Hepatocyte (in vitro differentiated cells): Measurements from ENCODE around the gene INPP5D. TPM values are rescaled to one million over a fixed set of nuclear protein-coding genes. Genes with fewer than 3 reads are reported as not detected.

Source experiments
- DNase-seq: peaks from one replicate; pipeline ENCODE4 v3.0.0-alpha.2; 2016; ENCODE audit warnings: low spot score
- H2AFZ ChIP-seq: fragments of 200-600 bp; sonication (generic); 2 replicates; pipeline ENCODE4 v1.6.0; 2016; ENCODE audit warnings: antibody characterized with exemption, mild to moderate bottlenecking
- H3K27ac ChIP-seq: fragments of 200-600 bp; sonication (generic); 2 replicates; pipeline ENCODE4 v1.5.1; 2016; ENCODE audit warnings: mild to moderate bottlenecking
- H3K27me3 ChIP-seq: fragments of 200-600 bp; sonication (generic); 2 replicates; pipeline ENCODE4 v1.6.1; 2016
- H3K36me3 ChIP-seq: fragments of 200-600 bp; sonication (generic); replicated peaks from 2 replicates; pipeline ENCODE4 v1.5.1; 2016; ENCODE audit warnings: low read depth; ENCODE audit not compliant: insufficient read depth
- H3K4me1 ChIP-seq: fragments of 200-600 bp; sonication (generic); 2 replicates; pipeline ENCODE4 v1.5.1; 2016; ENCODE audit warnings: mild to moderate bottlenecking, moderate library complexity; ENCODE audit not compliant: insufficient read depth
- H3K4me2 ChIP-seq: fragments of 200-600 bp; sonication (generic); 2 replicates; pipeline ENCODE4 v1.6.0; 2016
- H3K4me3 ChIP-seq: fragments of 200-600 bp; sonication (generic); 2 replicates; pipeline ENCODE4 v1.5.1; 2016; ENCODE audit warnings: mild to moderate bottlenecking
- H3K79me2 ChIP-seq: fragments of 200-600 bp; sonication (generic); 2 replicates; pipeline ENCODE4 v1.6.0; 2017; ENCODE audit warnings: mild to moderate bottlenecking
- H3K9me2 ChIP-seq: fragments of 200-600 bp; sonication (generic); replicated peaks from 2 replicates; pipeline ENCODE4 v1.6.0; 2017; ENCODE audit warnings: mild to moderate bottlenecking; ENCODE audit not compliant: insufficient read depth
- H3K9me3 ChIP-seq: fragments of 200-600 bp; sonication (generic); 2 replicates; pipeline ENCODE4 v1.5.1; 2016; ENCODE audit warnings: low read depth, mild to moderate bottlenecking
- H4K20me1 ChIP-seq: fragments of 200-600 bp; sonication (generic); 2 replicates; pipeline ENCODE4 v1.6.0; 2016; ENCODE audit warnings: mild to moderate bottlenecking; ENCODE audit not compliant: insufficient read depth, poor library complexity, severe bottlenecking
- EZH2 ChIP-seq: fragments of 200-600 bp; sonication (generic); IDR thresholded peaks from 2 replicates; pipeline ENCODE4 v1.6.1; 2016; ENCODE audit warnings: antibody characterized with exemption, mild to moderate bottlenecking, borderline replicate concordance
- EZH2phosphoT487 ChIP-seq: fragments of 200-600 bp; sonication (generic); IDR thresholded peaks from one replicate; pipeline ENCODE4 v1.6.1; 2018; ENCODE audit warnings: antibody characterized with exemption, mild to moderate bottlenecking, low read depth, moderate library complexity; ENCODE audit not compliant: unreplicated experiment, severe bottlenecking
- WGBS: methylation state at CpG from one replicate; pipeline ENCODE4 v1.1.6; 2016; ENCODE audit warnings: low lambda C conversion rate; ENCODE audit errors: missing lambda C conversion rate; 5-methylcytosine and 5-hydroxymethylcytosine counted together
- polyA plus RNA-seq: library from polyadenylated mRNA; unstranded; fragments of >200 nt; fragmentation: Nextera tagmentation; extraction: Ambion mirVana; gene quantifications from 2 replicates; pipeline ENCODE4 v1.2.1, GENCODE V29; 2016
- total RNA-seq: library from RNA; depleted of rRNA; stranded (reverse); fragments of >200 nt; gene quantifications from 2 replicates; pipeline ENCODE4 v1.2.3, GENCODE V29; 2014
- TF ChIP-seq, protein P1 (sequence below): fragments of 200-600 bp; sonication (generic); IDR thresholded peaks from 2 replicates; pipeline ENCODE4 v1.5.1; 2016; ENCODE audit warnings: antibody characterized with exemption, mild to moderate bottlenecking; ENCODE audit not compliant: poor library complexity

INPP5D gene
- total and polyA plus RNA-seq, 2 experiments from 2014 or later, result 3.3 to 5.2 TPM

DNA sequence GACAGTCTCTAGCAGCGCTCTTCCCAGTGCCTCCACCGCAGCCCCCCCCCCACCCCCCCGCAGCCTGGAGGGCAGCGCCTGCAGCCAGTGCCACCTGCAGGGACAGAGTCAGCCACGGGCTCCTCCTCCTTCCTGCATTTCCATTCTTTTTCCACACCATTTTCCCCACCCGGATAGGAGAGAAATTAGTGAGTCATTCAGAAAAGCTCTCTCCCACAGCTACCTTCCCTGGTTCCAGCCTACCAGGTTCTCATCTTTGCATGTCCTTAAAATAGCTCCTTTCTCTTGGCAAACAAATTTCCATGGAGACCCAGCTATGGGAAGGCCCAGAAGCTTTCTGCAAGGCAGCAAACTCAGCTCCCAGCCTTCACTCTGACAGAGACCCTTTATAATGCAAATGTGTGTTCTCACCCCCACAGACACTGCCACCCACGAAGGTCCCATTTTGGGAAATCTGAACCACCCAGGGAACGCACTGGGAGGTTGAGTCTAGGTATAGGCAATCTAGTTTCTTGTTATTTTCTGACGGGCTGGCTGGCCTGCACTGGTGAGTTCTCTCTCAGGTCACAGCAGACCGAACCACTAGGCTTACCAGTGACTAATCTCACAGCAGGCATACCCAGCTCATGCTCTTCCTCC lies 149.5 kb downstream of the INPP5D start:
- Histone ChIP-seq H3K9me2 (no peaks in the 10 kb centered on the region), H3K9me3 (no peaks in the 10 kb centered on the region), H3K4me3 (no peak overlapping the region), H3K79me2 (no peaks in the 10 kb centered on the region), H3K27ac (no peak overlapping the region), H3K4me2 (no peak overlapping the region), H3K4me1 (peaks cover 3% of the 10 kb centered on the region), H2AFZ (no peak overlapping the region), H4K20me1 (no peaks in the 10 kb centered on the region), H3K36me3 (no peaks in the 10 kb centered on the region), H3K27me3 (no peaks in the 10 kb centered on the region)
- DNase-seq, result peak; percentile 34
- TF ChIP-seq EZH2, result no peak
- TF ChIP-seq, protein P1, sequence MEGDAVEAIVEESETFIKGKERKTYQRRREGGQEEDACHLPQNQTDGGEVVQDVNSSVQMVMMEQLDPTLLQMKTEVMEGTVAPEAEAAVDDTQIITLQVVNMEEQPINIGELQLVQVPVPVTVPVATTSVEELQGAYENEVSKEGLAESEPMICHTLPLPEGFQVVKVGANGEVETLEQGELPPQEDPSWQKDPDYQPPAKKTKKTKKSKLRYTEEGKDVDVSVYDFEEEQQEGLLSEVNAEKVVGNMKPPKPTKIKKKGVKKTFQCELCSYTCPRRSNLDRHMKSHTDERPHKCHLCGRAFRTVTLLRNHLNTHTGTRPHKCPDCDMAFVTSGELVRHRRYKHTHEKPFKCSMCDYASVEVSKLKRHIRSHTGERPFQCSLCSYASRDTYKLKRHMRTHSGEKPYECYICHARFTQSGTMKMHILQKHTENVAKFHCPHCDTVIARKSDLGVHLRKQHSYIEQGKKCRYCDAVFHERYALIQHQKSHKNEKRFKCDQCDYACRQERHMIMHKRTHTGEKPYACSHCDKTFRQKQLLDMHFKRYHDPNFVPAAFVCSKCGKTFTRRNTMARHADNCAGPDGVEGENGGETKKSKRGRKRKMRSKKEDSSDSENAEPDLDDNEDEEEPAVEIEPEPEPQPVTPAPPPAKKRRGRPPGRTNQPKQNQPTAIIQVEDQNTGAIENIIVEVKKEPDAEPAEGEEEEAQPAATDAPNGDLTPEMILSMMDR, result no peak
- TF ChIP-seq EZH2phosphoT487, result no peak
- 26% methylated on average over 10 of the region's 10 CpGs for WGBS

DNA sequence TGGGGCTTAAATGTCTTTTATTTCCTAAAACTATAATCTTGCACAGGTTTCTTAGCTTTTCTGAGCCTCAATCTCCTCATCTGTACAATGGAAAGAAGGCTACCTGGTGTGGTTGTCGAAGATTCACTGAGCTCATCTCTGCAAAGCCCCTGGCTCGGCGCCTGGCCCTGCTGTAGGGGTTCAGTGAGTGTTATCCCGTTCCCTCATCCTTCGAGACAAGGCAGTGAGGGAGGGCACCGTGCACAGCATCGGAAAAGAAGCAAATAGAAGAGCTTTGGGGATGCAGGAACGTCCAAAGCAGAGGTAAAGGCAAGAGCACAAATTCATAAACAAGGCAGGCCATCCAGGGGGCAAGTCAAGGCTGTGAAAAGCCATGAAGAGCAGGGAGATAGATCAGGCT lies 150.1 kb downstream of the INPP5D start:
- TF ChIP-seq, protein P1, result no peak
- TF ChIP-seq EZH2 (no peak), EZH2phosphoT487 (no peak)
- Histone ChIP-seq H3K79me2 (no peaks in the 10 kb centered on the region), H3K9me3 (no peaks in the 10 kb centered on the region), H3K36me3 (no peaks in the 10 kb centered on the region), H3K4me2 (no peak overlapping the region), H3K4me3 (no peak overlapping the region), H2AFZ (no peak overlapping the region), H3K4me1 (peaks cover 3% of the 10 kb centered on the region), H3K9me2 (no peaks in the 10 kb centered on the region), H4K20me1 (no peaks in the 10 kb centered on the region), H3K27ac (no peak overlapping the region), H3K27me3 (no peaks in the 10 kb centered on the region)
- no peak for DNase-seq
- WGBS, result 90% methylated on average over 8 of the region's 8 CpGs

DNA sequence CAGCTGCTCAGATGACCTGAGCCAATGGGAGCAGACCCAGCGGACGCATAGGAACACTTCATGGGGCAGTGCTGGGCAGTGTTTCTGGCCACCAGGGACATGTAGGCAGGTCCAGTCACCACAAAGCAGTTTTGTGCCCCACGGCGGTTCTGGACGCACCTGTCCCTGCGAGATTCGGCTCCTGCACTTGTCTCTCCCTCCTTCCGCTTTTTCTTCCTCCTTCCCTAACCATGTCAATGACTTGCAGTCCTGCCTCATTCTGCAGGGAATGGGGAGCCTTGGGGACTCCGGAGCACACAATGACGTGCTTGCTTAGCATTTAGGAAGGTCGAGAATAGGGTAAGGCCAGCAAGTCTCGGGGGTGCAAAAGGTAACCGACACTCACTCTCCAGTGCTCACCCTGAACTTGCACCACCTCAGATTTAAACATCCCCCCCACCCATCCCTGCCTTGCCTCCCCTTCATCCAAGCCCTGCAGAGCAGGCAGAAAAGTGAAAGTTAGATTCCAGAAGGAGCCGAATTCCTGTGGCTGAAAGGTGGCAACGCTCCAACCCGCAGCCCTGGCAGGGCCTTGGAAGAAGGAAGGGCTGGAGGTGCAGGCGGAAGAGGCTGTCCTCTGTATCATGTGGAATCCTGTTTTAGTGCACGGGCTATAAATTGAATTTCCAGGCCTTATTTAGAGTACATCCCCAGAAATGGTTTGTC lies 150.9 kb downstream of the INPP5D start:
- peak; percentile 65 for DNase-seq
- no peak overlapping the region for H3K4me2 ChIP-seq

More for the DNA sequence above, 150.9 kb downstream of the INPP5D start:
- H2AFZ ChIP-seq, result no peak overlapping the region
- TF ChIP-seq EZH2phosphoT487 (no peak), EZH2 (no peak)
- TF ChIP-seq, protein P1, result no peak
- H4K20me1 ChIP-seq, result no peaks in the 10 kb centered on the region
- H3K36me3 ChIP-seq, result no peaks in the 10 kb centered on the region
- H3K9me3 ChIP-seq, result no peaks in the 10 kb centered on the region
- WGBS, result 74% methylated on average over 18 of the region's 18 CpGs
- H3K79me2 ChIP-seq, result no peaks in the 10 kb centered on the region
- H3K4me1 ChIP-seq, result peaks cover 3% of the 10 kb centered on the region
- H3K27me3 ChIP-seq, result no peaks in the 10 kb centered on the region
- H3K4me3 ChIP-seq, result no peak overlapping the region
- no peaks in the 10 kb centered on the region for H3K9me2 ChIP-seq
- H3K27ac ChIP-seq, result no peak overlapping the region
